BLaER1 (cell line): ENCODE results near the gene SLC16A7.

Experiments
- H3K27ac ChIP-seq: shearing (Covaris generic); formaldehyde crosslinking; 2 replicates; pipeline ENCODE4 v1.8.1; 2022
- H3K27me3 ChIP-seq: shearing (Covaris generic); formaldehyde crosslinking; 2 replicates; pipeline ENCODE4 v1.8.1; 2022
- H3K36me3 ChIP-seq: shearing (Covaris generic); formaldehyde crosslinking; 2 replicates; pipeline ENCODE4 v1.8.1; 2022
- H3K4me1 ChIP-seq: shearing (Covaris generic); formaldehyde crosslinking; 2 replicates; pipeline ENCODE4 v1.8.1; 2022
- H3K4me2 ChIP-seq: shearing (Covaris generic); formaldehyde crosslinking; 2 replicates; pipeline ENCODE4 v1.8.1; 2022
- H3K4me3 ChIP-seq: shearing (Covaris generic); formaldehyde crosslinking; 2 replicates; pipeline ENCODE4 v1.8.1; 2022
- H3K9ac ChIP-seq: shearing (Covaris generic); formaldehyde crosslinking; 2 replicates; pipeline ENCODE4 v1.8.1; 2022
- H3K9me3 ChIP-seq: shearing (Covaris generic); formaldehyde crosslinking; 2 replicates; pipeline ENCODE4 v1.8.1; 2022
- H4K20me1 ChIP-seq: shearing (Covaris generic); formaldehyde crosslinking; 2 replicates; pipeline ENCODE4 v1.8.1; 2022
- Cebpa-rat ChIP-seq: shearing (Covaris generic); IDR thresholded peaks from 2 replicates; pipeline ENCODE4 v1.8.1; 2022

Gene SLC16A7

GRCh38 chr12:59657711-59658110, 61.9 kb downstream of the SLC16A7 start:
- H3K27ac ChIP-seq = no peak overlapping the region
- no peak overlapping the region for H3K4me3 ChIP-seq
- H3K9ac ChIP-seq = no peak overlapping the region
- H3K36me3 ChIP-seq = no peaks in the 10 kb centered on the region
- no peaks in the 10 kb centered on the region for H3K9me3 ChIP-seq
- no peak overlapping the region for H3K4me2 ChIP-seq
- no peaks in the 10 kb centered on the region for H3K4me1 ChIP-seq
- no peaks in the 10 kb centered on the region for H3K27me3 ChIP-seq
- H4K20me1 ChIP-seq = no peaks in the 10 kb centered on the region
- no peak for TF ChIP-seq Cebpa-rat

- Histone ChIP-seq H3K9me3 (no peaks in the 10 kb centered on the region), H3K9ac (no peak overlapping the region), H3K27me3 (no peaks in the 10 kb centered on the region), H3K4me2 (no peak overlapping the region), H3K27ac (no peak overlapping the region), H3K4me1 (no peaks in the 10 kb centered on the region), H3K36me3 (no peaks in the 10 kb centered on the region), H4K20me1 (no peaks in the 10 kb centered on the region), H3K4me3 (no peak overlapping the region)
- no peak for TF ChIP-seq Cebpa-rat
Observed at GRCh38 chr12:59660148-59660547, 64.3 kb downstream of the SLC16A7 start.

GRCh38 chr12:59660921-59661597, 65.2 kb downstream of the SLC16A7 start:
- H3K9me3 ChIP-seq = no peaks in the 10 kb centered on the region
- H3K4me3 ChIP-seq = no peak overlapping the region
- H3K27me3 ChIP-seq = no peaks in the 10 kb centered on the region
- TF ChIP-seq Cebpa-rat = no peak
- no peaks in the 10 kb centered on the region for H4K20me1 ChIP-seq
- no peak overlapping the region for H3K9ac ChIP-seq
- H3K4me1 ChIP-seq = no peaks in the 10 kb centered on the region
- H3K27ac ChIP-seq = no peak overlapping the region
- no peak overlapping the region for H3K4me2 ChIP-seq
- no peaks in the 10 kb centered on the region for H3K36me3 ChIP-seq

DNA sequence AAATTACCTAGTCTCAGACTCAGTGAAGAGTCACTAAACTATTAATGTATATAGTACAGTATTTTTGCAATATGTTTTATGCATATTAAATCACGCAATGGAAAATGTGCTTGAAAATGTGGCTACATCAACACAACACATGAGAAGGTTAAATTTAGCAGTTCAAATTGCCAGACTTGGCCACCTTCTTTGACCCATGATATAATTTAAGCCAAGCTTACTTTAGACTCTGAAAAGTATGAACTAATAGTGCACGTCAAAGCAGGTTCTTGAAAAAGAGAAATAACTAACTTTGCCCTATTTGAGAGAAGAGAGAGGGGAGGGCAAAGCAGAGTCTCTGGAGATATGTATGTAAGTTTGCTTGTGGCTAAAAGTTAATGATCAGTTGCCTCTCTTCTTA, 68.7 kb downstream of the SLC16A7 start:
- H3K9me3 ChIP-seq = peaks cover 22% of the 10 kb centered on the region
- no peak overlapping the region for H3K4me3 ChIP-seq
- no peaks in the 10 kb centered on the region for H4K20me1 ChIP-seq
- TF ChIP-seq Cebpa-rat = no peak
- H3K4me2 ChIP-seq = no peak overlapping the region
- H3K27me3 ChIP-seq = no peaks in the 10 kb centered on the region
- H3K9ac ChIP-seq = no peak overlapping the region
- no peaks in the 10 kb centered on the region for H3K4me1 ChIP-seq
- H3K27ac ChIP-seq = no peak overlapping the region
- H3K36me3 ChIP-seq = peaks cover 18% of the 10 kb centered on the region

GRCh38 chr12:59665701-59666100, 69.9 kb downstream of the SLC16A7 start:
- Histone ChIP-seq H3K4me1 (no peaks in the 10 kb centered on the region), H3K9me3 (peaks cover 22% of the 10 kb centered on the region), H4K20me1 (no peaks in the 10 kb centered on the region), H3K27me3 (no peaks in the 10 kb centered on the region), H3K4me2 (no peak overlapping the region), H3K4me3 (no peak overlapping the region), H3K27ac (no peak overlapping the region), H3K9ac (no peak overlapping the region), H3K36me3 (peaks cover 18% of the 10 kb centered on the region)
- TF ChIP-seq Cebpa-rat = no peak

DNA sequence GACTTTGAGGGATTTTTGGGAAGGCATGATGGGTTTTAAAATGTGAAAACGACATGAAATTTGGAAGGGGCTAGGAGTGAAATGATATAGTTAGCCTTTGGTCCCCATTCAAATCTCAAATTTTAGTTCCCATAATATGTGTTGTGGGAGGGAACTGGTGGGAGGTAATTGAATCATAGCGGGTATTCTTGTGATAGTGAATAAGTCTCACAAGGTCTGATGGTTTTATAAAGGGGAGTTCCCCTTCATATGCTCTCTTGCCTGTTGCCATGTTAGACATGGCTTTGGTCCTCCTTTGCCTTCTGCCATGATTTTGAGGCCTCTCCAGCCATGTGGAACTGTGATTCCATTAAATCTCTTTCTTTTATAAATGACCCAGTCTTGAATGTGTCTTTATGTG, 72.8 kb downstream of the SLC16A7 start:
- H3K36me3 ChIP-seq = peaks cover 18% of the 10 kb centered on the region
- H4K20me1 ChIP-seq = no peaks in the 10 kb centered on the region
- H3K9me3 ChIP-seq = peaks cover 22% of the 10 kb centered on the region
- no peak overlapping the region for H3K9ac ChIP-seq
- H3K27ac ChIP-seq = no peak overlapping the region
- H3K4me2 ChIP-seq = no peak overlapping the region
- TF ChIP-seq Cebpa-rat = no peak
- no peaks in the 10 kb centered on the region for H3K4me1 ChIP-seq
- H3K27me3 ChIP-seq = no peaks in the 10 kb centered on the region
- no peak overlapping the region for H3K4me3 ChIP-seq

GRCh38 chr12:59672273-59672672, 76.4 kb downstream of the SLC16A7 start:
- Histone ChIP-seq H3K4me1 (no peaks in the 10 kb centered on the region), H3K27me3 (no peaks in the 10 kb centered on the region), H3K4me2 (no peak overlapping the region), H3K9ac (no peak overlapping the region), H3K36me3 (peaks cover 11% of the 10 kb centered on the region), H4K20me1 (no peaks in the 10 kb centered on the region), H3K9me3 (peaks cover 11% of the 10 kb centered on the region), H3K27ac (no peak overlapping the region), H3K4me3 (no peak overlapping the region)
- no peak for TF ChIP-seq Cebpa-rat

GRCh38 chr12:59675461-59675860, 79.6 kb downstream of the SLC16A7 start:
- no peaks in the 10 kb centered on the region for H3K4me1 ChIP-seq
- H3K9me3 ChIP-seq = peaks cover 17% of the 10 kb centered on the region
- H3K9ac ChIP-seq = no peak overlapping the region
- no peaks in the 10 kb centered on the region for H3K27me3 ChIP-seq
- H4K20me1 ChIP-seq = no peaks in the 10 kb centered on the region
- H3K4me3 ChIP-seq = no peak overlapping the region
- H3K27ac ChIP-seq = no peak overlapping the region
- H3K36me3 ChIP-seq = peaks cover 9% of the 10 kb centered on the region; the same call in 1 of the 2 replicates
- TF ChIP-seq Cebpa-rat = no peak
- H3K4me2 ChIP-seq = no peak overlapping the region

- TF ChIP-seq Cebpa-rat = no peak
- no peak overlapping the region for H3K9ac ChIP-seq
- H3K36me3 ChIP-seq = peaks cover 9% of the 10 kb centered on the region; the same call in 1 of the 2 replicates
- H3K27ac ChIP-seq = no peak overlapping the region
- no peak overlapping the region for H3K4me3 ChIP-seq
- peaks cover 17% of the 10 kb centered on the region for H3K9me3 ChIP-seq
- H3K27me3 ChIP-seq = no peaks in the 10 kb centered on the region
- no peaks in the 10 kb centered on the region for H3K4me1 ChIP-seq
- no peak overlapping the region for H3K4me2 ChIP-seq
- no peaks in the 10 kb centered on the region for H4K20me1 ChIP-seq
Observed at GRCh38 chr12:59677857-59678256, 82.0 kb downstream of the SLC16A7 start.

GRCh38 chr12:59678759-59679411, 83.1 kb downstream of the SLC16A7 start:
- H3K36me3 ChIP-seq = peaks cover 9% of the 10 kb centered on the region; the same call in 1 of the 2 replicates
- H3K27me3 ChIP-seq = no peaks in the 10 kb centered on the region

More at GRCh38 chr12:59678759-59679411, 83.1 kb downstream of the SLC16A7 start:
- Histone ChIP-seq H3K9me3 (peaks cover 17% of the 10 kb centered on the region), H3K4me2 (no peak overlapping the region), H3K4me1 (no peaks in the 10 kb centered on the region), H3K9ac (no peak overlapping the region), H3K27ac (no peak overlapping the region), H4K20me1 (no peaks in the 10 kb centered on the region), H3K4me3 (no peak overlapping the region)
- no peak for TF ChIP-seq Cebpa-rat
